GM18858 (cell line): ENCODE results near the gene DBP.

ENCODE experiments used
- ATAC-seq: cut with Tn5 transposase; IDR thresholded peaks from one replicate; pipeline ENCODE4 v1.9.1; 2021; ENCODE audit not compliant: unreplicated experiment

Gene DBP

DNA sequence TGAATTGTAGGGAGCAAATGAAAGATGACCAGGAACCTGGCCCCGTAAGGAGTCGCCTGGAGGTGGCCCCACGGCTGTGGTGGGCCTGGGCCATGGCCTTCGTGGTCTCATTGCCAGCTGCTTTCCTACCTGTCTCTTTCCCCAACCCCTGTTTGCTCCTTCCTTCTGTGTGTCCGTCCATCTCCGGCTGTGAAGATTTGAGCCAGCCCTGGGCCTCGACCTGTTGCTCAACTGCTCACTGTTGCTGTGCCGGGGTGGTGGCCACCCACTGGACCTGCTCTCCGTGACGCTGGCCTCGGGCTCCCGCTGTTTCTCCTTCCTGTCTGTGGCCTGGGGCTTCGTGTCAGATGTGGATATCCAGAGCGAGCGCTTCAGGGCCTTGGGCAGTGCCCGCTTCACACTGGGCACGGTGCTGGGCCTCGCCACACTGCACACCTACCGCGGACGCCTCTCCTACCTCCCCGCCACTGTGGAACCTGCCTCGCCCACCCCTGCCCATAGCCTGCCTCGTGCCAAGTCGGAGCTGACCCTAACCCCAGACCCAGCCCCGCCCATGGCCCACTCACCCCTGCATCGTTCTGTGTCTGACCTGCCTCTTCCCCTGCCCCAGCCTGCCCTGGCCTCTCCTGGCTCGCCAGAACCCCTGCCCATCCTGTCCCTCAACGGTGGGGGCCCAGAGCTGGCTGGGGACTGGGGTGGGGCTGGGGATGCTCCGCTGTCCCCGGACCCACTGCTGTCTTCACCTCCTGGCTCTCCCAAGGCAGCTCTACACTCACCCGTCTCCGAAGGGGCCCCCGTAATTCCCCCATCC, 8.5 kb downstream of the DBP start:
- ATAC-seq, result no peak

DNA sequence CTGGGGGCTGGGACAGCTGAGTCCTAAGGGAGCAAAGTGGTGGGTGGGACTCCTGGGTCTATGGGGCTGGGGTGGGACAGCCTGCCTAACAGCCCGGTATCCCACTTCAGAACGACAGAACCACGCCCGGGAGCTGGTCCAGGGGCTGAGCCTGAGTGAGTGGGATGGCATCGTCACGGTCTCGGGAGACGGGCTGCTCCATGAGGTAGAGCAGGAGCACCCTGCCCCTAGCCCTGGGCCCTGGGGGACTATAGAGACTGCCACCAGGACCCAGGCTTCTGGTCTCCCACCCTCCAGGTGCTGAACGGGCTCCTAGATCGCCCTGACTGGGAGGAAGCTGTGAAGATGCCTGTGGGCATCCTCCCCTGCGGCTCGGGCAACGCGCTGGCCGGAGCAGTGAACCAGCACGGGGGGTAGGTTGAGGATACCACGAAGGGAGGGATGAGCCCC, 9.3 kb downstream of the DBP start:
- ATAC-seq, result no peak

DNA sequence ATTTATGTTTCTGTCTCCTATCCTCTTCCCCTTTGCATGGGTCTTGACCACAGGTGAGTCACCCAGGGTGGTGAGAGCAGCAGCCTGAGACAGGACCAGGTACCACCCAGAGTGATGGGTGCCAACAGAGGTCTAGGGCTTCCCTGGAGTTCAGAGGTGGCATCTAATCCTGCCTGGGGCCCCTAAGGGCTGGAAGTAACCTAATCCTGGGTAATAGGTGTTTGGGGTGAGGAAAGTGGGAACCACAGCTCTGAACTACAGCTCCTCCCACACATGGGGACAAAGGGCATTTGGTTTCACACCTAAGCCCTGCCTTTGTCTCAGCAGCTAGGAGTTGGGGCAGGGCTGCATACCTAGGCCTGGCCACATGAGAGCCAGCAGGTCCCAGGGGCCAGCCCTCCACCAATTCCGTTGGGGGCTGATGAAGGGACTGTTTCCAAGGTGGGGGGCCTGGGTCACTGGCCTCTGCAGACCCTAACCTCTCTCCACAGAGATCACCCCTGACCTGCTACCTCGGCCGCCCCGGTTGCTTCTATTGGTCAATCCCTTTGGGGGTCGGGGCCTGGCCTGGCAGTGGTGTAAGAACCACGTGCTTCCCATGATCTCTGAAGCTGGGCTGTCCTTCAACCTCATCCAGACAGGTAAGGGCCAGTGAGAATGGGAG, 9.8 kb downstream of the DBP start:
- ATAC-seq, result no peak

DNA sequence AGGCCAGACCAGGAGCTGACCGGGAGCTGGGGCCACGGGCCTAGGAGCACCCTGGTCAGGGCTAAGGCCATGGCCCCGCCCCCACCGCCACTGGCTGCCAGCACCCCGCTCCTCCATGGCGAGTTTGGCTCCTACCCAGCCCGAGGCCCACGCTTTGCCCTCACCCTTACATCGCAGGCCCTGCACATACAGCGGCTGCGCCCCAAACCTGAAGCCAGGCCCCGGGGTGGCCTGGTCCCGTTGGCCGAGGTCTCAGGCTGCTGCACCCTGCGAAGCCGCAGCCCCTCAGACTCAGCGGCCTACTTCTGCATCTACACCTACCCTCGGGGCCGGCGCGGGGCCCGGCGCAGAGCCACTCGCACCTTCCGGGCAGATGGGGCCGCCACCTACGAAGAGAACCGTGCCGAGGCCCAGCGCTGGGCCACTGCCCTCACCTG, 11.3 kb downstream of the DBP start:
- ATAC-seq, result no peak

DNA sequence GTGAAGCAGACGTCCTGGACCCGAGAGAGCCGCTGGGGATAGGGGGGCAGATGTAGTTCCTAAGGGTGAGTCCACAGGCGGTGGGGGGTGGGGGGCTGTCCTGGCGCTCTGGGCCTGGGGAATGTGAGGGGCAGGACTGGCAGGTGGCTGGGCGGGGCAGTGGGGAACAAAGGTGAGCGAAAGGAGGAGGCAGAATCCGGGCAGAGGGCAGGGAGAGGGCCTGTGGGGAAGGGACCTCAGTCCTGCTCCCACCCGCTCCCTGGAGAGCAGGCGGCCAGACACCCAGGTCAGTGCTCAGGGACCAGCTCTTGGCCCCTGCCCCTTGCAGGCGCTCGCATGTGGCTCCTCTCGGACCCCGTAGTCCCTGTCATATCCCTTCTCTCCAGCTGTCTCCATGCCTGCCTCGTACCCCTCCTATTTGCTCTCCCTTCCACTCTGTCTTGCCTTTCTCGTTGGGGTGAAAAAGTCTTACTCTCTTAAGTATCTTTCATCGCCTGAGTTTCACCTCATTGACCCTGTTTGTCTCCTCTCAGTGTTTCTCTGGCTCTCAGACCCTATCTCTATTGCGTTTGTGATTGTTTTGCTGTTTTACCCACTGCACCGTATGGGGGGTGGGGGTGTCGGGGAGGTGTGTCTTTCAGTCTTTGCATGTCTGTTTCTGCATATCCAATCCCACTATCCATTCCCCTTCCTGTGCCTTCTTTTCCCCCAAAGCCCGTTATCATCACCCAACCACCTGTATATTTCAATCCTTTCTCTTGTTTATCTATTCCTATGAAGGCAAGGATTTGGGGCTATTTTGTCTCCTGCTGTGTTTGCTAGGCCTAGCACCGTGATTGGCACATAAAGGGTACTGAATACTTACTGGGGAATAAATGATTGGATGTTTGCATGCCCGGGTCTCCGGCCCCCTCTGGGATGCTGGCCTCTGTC, 12.1 kb downstream of the DBP start:
- ATAC-seq, result no peak

DNA sequence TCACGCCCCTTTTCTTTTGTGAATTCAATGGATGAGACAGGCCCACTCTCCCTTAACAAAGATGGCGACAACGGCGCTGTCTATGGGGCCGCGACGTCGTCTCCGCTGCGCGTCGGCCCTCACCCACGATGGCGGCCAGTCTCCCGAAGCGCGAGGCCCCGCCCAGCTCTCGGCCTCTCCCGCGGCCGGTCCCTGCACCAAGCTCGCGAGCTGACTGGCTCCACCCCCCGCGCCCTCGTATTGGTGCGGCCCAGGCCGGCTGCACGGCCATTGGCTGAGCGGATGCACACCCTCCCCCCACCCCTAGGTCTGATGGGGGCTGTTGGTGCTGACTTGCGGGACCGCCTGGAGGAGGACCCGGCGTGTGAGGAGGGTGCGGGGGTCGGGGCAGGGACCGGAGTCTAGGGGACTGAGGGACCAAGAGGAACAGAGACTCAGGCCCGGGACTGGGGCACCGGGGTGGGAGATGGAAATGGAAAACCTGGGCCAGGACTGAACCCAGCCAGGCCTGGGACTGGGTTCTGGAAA, 13.0 kb downstream of the DBP start:
- peak; percentile 42 for ATAC-seq

DNA sequence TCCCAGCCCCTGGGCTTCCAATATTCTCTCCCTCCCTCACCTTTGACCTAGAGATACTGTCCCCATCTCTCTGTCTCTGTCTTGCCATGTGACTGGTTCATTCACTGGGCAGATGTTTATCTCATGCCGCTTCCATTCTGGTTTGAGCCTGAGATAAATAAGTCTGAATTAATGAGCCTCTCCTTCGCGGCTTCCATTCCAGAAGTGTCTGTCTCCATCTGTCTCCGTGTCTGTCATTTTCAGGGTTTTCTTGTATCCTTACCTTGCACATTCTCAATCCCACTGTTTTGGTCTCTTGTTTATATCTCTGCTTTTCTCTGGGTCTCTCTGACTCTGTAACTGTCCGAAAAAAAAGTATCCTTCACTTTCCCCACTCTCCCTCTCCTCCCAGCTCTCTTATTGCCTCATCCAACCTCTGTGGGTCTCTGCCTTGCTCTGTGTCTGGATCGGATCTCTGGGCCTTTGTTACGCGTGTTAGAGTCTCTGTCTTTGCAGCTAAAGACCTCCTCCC, 13.6 kb downstream of the DBP start:
- ATAC-seq, result no peak

DNA sequence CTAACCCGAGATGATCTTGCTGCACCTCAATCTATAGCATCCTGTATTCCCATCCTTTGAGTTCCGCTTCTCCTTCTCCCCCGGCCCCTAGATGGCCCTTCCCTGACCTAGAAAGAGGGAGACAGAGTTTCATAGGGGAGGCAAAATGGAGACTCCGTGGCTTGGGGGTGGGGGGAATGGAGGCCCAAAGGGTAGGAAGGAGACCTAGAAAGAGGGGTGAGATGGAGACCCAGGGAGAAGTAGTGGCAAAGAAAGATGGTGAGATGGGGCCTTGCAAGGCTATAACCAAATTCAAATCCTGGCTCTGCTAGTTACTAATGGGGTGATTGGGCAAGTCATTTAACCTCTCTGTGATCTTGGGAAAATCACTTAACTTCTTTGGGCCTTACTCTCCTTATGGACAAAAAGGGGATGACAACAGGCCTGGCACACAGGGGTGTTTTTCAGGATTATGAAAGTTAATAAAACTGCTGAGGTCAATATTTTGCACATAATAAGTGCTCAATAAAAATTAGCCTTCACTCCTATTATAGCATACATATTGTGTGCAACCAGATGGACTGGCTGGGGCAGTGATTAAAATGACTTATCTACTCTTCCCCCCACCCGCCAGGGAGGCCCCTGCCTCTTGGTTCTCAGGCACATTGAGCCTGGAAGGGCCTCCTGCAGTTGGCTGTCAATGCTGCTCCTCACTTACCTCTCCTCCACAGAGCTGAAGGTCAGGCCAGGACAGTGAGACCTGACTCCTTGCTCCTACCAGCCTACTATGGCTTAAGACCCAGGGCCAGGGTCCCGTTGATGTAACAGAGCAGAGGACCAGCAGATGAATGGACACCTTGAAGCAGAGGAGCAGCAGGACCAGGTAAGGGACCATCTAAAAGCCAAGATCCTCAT, 17.2 kb downstream of the DBP start:
- ATAC-seq, result no peak

DNA sequence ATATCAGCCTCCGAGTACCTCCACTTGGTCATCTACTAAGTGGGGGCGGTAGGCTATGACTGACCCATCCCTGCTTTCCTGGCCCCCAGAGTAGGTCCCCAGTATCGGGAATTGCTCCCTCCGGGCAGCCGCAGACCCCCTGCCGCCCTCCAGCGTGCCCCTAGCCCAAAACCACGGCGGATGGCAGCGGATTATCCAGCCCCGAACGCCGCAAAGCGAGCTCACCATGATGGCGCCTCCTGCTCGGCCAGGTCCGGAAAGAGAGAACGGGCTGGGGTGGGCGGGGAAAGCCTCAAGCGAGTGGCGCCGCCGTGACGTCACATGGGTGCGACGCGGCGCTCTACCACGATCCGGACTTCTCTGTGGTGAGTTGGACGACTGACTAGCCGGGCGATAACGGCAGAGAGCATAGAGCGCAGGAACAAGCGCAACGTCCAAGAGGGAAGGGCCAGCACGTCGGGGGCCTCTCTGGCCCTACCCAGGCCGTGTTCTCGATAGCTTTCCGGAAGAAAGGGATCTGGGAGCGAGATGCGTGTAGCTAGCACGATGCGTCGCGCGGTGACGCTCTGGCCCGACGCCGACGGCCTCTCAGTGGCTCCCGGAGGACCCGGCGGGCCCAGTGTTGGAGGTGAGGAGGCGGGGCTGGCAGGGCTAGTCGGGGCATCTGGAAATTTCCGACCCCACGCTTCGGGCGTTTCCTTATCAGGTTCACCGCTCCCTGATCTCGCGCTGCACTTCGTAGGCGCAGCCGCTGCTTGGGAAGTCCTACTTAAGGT, 18.1 kb downstream of the DBP start, which contains the start of the genes RPL18 and SPHK2:
TSS of gene RPL18 (minus strand) at position 263 of the 776 bp plus-strand sequence. CDS start at position 228, 35 bp downstream.
TSS of gene SPHK2 (plus strand) at position 591 of the 776 bp plus-strand sequence. CDS start 1,009 bp downstream, outside the sequence.
- peak; percentile 76 for ATAC-seq

DNA sequence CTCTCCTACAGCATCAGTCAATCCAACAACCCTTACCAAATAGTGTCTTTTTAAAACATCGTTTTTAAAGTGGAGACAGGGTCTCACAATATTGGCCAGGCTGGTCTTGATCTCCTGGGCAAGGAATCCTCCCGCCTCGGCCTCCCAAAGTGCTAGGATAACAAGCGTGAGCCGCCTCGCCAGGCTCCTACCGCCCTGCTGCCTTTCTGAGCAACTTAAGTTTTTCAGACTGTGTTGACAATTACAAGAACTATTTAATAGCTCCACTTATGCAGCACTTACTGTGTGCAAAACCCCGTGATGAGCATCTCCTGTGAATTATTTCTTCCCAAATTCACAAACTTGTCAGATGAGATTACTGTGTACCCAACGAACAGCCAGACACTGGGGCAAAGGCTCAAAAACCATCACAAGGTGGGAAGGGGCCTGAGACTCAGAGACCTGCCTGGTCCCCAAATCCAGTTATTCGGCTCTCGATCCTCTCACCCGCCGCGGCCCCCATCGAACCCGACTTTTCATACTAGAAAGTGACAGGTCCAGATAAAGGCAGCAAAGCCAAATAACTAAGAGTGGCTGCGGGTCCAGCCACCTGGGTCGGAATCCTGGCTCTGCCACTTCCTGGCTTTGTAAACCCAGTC, 18.8 kb downstream of the DBP start:
- ATAC-seq, result no peak

DNA sequence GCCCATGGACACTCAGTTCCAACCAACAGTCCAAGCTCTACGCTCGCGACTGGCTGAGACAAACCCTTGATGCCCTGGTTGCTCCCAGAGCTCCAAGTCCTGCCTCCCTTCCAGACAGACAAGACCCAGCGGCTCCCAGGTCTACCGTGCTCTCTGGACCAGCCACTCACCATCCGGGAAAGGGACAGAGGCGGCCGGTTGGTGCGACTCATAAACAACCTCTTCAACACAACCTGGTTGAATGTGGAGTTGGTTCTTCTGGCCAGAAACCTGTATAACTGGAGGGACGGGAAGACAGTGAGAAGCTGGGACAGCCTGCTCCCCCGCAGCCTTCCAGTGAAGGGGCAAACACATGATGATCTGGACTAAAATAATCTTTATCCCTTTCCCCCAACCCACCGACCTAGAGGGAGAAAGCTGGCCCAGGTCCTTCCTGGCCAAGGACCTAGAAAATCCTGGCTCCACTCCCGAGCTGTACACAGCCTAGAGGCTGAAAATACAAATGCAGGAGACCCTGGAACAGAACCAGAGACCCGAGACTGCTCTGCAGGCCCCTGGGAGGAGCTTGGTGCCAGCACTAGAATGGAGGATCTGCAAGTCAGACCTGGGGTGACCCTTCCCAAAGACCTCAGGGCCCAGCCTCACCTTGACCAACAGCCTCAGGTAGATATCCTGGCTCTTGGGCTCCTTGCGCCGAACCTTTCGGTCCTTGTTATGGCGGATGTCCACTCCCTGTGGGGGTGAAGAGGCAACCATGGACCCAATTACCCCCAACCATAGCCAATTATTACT, 19.8 kb downstream of the DBP start:
- no peak for ATAC-seq

DNA sequence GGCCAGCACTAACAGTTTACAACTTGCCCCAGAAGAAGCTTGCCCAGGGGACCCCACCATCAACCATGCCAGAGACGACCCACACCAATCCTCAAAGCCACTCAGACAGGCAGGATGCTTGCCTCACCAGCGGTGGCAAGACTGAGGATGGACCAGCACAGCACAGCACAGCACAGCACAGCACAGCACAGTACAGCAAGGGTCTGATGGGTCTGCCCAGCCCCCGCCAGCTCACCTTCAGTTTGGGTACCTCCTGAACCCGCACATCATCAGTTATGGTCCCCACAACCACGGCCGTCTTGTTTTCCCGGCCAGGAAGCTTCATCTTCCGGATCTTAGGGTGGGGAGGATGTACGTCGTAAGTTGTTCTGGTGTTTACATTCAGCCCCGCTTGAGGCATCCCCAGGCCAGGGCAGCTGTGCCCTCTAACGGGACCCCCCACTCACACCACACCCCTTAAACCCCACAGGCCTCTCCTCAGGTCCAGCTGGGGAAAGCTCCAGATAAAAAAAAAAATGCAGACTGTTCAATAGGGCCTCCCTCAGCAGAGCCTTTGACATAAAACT, 20.6 kb downstream of the DBP start:
- no peak for ATAC-seq

DNA sequence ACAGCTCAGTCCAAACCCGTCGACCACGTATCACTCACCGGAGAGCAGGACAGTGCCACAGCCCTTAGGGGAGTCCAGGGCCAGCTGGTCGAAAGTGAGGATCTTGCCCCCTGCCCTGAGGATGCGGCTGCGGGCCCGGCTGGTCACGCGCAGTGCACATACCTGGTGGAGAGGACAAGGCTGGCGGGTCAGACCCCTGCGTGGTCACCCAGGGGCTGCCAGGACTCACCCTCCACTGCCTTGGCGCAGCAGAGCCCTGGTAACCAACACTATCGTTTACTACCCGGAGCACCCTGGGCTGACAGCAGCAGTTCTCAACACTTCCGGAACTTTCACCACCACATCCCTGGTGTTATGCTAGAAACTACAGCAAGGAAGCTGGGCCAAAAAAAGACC, 21.1 kb downstream of the DBP start:
- no peak for ATAC-seq

DNA sequence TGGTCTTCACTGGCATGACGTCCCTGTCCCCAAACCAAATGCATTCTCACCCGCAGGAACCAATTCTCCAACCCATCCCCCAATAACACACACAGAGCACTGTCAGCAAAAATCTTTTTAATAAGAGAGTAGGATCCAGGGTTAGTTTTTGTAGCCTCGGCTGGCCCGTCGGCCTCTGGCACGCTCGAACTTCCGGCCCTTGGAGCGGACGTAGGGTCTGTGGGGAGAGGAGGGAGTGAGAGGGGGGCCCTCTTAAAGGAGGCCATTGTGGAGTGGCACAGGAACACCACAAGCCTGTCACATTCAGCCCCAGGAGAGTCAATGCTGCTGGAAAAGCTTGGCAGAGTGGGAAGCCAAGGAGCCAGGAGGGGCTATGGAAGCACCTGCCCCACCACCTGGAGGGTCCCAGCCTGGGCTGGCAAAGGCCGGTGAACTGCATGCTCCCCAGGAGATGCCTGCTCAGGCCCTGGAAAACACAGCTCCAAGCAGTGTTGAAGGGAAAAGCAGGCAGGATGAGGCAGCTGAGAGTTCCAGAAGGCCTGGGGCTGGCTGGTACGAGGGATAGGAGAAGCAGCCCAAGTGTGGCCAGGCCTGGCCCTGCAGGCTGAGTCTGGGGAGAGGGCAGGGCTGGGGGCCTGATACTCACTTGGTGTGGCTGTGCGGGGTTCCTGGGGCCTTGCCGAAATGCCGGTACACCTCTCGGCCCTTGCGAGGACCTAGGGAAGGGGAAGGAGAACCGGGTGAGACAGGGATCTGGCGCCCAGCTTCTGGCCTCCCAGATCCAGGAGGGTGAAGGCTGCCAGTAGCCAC, 21.7 kb downstream of the DBP start:
- no peak for ATAC-seq

DNA sequence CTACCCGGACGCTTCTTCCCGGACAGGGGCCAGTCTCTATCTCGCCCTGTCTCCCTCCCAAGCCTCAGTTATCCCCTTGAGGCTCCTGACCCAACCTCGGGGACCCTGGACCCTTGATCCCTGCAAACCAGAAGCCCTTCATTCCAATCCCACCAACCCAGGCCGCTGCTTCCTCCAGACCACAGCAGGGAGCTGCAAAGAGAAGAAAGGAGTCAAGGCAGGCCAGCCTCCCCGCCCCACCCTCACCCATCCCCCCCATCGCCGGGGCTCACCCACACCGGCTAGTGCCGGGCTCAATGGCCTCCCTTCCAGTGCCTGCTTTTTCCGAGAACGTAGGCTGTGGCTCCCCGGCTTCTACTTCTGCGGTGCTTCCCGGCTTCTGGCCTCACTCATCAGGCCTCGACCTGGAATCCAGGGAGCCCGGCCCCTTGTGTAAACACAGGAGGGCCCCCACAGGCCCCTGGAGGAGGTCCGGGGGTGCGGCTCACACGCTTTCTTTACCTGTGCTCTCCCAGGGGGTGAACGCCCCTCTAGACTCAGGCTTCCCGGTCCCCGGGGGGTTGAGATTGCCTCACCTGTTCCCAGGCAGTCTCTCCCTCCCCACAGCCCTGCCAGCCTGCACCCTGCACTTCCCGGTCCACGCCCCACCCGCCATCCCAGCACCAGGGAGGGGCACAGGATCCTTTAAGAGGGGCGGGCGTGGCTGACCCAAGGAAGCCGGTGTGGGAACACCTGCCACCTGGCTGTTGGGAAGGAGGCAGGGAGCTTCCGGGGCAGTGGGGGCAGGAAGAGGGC, 22.5 kb downstream of the DBP start, which contains the start of gene FAM83E:
TSS of gene FAM83E (minus strand) at position 641 of the 795 bp plus-strand sequence. CDS start 1,704 bp downstream, outside the sequence.
- ATAC-seq, result no peak
